SK-N-MC (cell line): ENCODE results near the gene NUB1.

ENCODE experiments used
- DNase-seq: peaks from one replicate; pipeline ENCODE4 v3.0.0-alpha.2; 2011; ENCODE audit warnings: low read depth, low spot score
- H3K27ac ChIP-seq: fragments of 200-600 bp; sonication (generic); 2 replicates; pipeline ENCODE4 v1.5.1; 2016; ENCODE audit warnings: mixed run types
- H3K36me3 ChIP-seq: fragments of 200-600 bp; sonication (generic); 2 replicates; pipeline ENCODE4 v1.6.1; 2017; ENCODE audit warnings: antibody characterized with exemption, low read length, mixed read lengths; ENCODE audit not compliant: insufficient read depth
- H3K4me3 ChIP-seq: fragments of 200-600 bp; sonication (generic); 2 replicates; pipeline ENCODE4 v1.5.1; 2016
- H3K9ac ChIP-seq: fragments of 200-600 bp; sonication (generic); 2 replicates; pipeline ENCODE4 v1.8.0; 2017; ENCODE audit warnings: mixed run types, mixed read lengths; ENCODE audit not compliant: insufficient read length
- H3K9me3 ChIP-seq: fragments of 200-600 bp; sonication (generic); 2 replicates; pipeline ENCODE4 v1.6.1; 2017; ENCODE audit warnings: low read depth, mild to moderate bottlenecking, antibody characterized with exemption, low read length, moderate library complexity, mixed read lengths
- EZH2 ChIP-seq: fragments of 200-600 bp; sonication (generic); IDR thresholded peaks from one replicate; pipeline ENCODE4 v1.6.1; 2017; ENCODE audit warnings: antibody characterized with exemption
- FOXP2 ChIP-seq: optimal IDR thresholded peaks from 2 replicates; pipeline ENCODE3; 2011; ENCODE audit warnings: mild to moderate bottlenecking, moderate library complexity; ENCODE audit not compliant: insufficient read depth; ENCODE audit errors: extremely low read length, control extremely low read depth
- POLR2AphosphoS5 ChIP-seq: IDR thresholded peaks from 2 replicates; pipeline ENCODE4 v1.6.1; 2012; ENCODE audit warnings: mild to moderate bottlenecking, low read depth, low read length, borderline replicate concordance

Gene NUB1

DNA sequence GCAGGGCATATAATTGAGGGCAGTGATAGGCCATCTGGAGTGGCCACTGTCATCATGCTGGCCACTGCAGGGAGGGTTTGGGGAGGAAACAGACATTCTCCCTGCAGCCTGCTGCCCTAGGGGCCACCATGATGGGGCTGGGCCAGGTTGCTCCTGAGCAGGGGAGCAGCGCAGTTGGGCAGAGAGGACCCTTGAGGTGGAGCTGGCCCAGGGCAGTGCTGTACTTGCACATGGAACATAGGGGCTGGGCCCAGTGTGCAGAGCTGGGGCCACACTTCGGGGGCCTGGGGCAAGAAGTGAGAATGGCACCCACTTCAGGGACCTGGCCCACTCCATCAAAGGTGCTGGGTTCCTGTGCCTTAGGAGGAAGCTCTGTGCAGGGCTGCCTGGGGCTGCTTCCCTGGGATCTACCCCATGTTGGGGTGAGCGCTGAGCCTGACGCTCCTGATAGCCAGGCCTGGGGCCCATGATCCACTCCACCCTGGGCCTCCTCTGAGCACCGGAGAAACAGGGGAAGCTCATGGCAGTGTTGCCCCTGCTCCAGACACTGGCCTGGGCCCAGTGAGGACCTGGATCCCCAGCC is 21.3 kb upstream of the NUB1 start:
- no peak overlapping the region for H3K4me3 ChIP-seq
- DNase-seq, result no peak
- no peaks in the 10 kb centered on the region for H3K9me3 ChIP-seq

GRCh38 chr7:151321341-151321740 is 20.3 kb upstream of the NUB1 start:
- TF ChIP-seq POLR2AphosphoS5, result no peak
- TF ChIP-seq FOXP2, result no peak
- TF ChIP-seq EZH2, result no peak
- no peak for DNase-seq
- Histone ChIP-seq H3K4me3 (no peak overlapping the region), H3K27ac (no peak overlapping the region), H3K9ac (no peak overlapping the region), H3K9me3 (no peaks in the 10 kb centered on the region), H3K36me3 (no peaks in the 10 kb centered on the region)

More for the DNA sequence above, 21.3 kb upstream of the NUB1 start:
- Histone ChIP-seq H3K27ac (no peak overlapping the region), H3K9ac (no peak overlapping the region), H3K36me3 (no peaks in the 10 kb centered on the region)
- TF ChIP-seq POLR2AphosphoS5, result no peak
- TF ChIP-seq FOXP2, result no peak

DNA sequence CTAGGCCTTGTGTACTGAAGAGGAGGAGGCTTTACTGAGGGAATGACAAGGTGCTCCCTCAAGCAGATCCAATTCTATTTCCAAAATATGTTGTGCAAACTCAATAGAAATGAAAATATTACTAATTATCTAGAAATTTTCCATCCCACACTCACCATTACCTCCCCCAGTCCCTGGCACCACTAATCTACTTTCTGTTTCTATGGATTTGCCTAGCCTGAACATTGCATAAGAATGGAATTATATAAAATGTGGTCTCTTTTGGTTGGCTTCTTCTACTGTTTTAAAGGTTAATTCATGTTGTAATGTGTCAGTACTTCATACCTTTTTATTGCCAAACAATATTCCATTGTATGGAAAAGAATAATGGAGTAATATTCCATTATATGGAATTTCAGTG is 18.7 kb upstream of the NUB1 start:
- TF ChIP-seq EZH2 (no peak), POLR2AphosphoS5 (no peak), FOXP2 (no peak)
- Histone ChIP-seq H3K9me3 (no peaks in the 10 kb centered on the region), H3K9ac (no peak overlapping the region), H3K4me3 (no peak overlapping the region), H3K36me3 (no peaks in the 10 kb centered on the region), H3K27ac (no peak overlapping the region)
- DNase-seq, result no peak

DNA sequence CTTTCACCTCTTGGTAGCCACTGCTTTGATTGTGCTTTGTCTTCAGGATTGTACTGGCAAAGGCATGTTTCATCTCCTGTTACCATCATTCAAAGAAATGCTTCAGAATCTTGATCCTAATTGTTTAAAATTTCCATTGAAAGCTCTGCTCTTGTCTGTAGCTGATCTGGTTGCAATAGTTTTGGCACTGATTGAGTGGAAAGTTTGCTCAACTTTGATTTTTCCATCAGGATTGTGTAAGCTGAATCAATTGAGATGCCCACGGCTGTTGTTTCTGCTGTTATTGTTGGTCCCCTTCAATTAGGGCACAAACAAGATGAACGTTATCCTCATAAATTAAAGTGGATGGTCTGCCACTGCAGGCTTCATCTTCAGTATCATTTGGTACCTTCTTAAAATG is 14.6 kb upstream of the NUB1 start:
- Histone ChIP-seq H3K4me3 (no peak overlapping the region), H3K36me3 (no peaks in the 10 kb centered on the region), H3K27ac (no peak overlapping the region), H3K9ac (no peak overlapping the region), H3K9me3 (no peaks in the 10 kb centered on the region)
- no peak for TF ChIP-seq FOXP2
- no peak for TF ChIP-seq POLR2AphosphoS5
- TF ChIP-seq EZH2, result no peak
- DNase-seq, result no peak

DNA sequence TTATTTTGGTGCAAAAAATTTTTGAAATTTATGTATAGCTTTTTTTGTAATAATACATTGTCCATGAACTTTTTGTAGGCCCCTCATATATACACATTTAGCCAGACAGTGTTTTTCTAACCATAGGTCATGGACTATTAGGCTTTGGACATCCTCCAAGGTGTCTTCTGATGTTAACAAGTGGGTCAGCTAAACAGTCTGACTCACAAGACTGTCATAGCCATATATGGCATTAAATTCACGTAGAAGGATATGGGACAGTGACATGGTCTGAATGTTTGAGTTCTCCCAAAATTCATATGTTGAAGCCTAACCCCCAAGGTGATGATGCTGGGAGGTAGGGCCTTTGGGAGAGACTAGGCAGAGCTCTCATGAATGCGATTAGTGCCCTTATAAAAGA is 14.0 kb upstream of the NUB1 start:
- TF ChIP-seq POLR2AphosphoS5 (no peak), EZH2 (no peak), FOXP2 (no peak)
- no peaks in the 10 kb centered on the region for H3K9me3 ChIP-seq
- H3K27ac ChIP-seq, result no peak overlapping the region
- no peak overlapping the region for H3K4me3 ChIP-seq
- no peaks in the 10 kb centered on the region for H3K36me3 ChIP-seq
- no peak for DNase-seq
- no peak overlapping the region for H3K9ac ChIP-seq

GRCh38 chr7:151330181-151330580 is 11.4 kb upstream of the NUB1 start:
- no peak overlapping the region for H3K9ac ChIP-seq
- H3K9me3 ChIP-seq, result no peaks in the 10 kb centered on the region
- H3K36me3 ChIP-seq, result no peaks in the 10 kb centered on the region
- DNase-seq, result no peak
- no peak overlapping the region for H3K4me3 ChIP-seq
- no peak overlapping the region for H3K27ac ChIP-seq
- TF ChIP-seq EZH2 (no peak), POLR2AphosphoS5 (no peak), FOXP2 (no peak)

DNA sequence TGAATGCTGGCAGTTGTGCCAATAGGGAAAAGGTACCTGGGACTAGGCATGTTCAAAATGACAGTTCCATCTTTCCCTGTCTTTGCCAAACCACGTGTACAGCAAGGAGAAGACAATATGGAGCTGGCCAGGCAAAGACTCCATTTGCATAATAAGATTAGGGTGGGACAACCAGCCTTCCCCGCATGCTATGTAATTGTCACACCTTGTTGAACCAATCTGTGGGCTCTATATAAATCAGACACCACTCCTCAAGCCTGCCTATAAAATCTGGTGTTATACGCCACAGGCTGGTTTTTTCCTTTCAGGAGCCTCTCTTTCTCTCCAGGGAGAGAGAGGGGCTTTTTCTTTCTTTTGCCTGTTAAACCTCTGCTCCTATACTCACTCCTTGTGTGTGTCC is 11.0 kb upstream of the NUB1 start:
- DNase-seq, result no peak
- TF ChIP-seq EZH2 (no peak), FOXP2 (no peak)
- no peaks in the 10 kb centered on the region for H3K36me3 ChIP-seq
- no peak overlapping the region for H3K9ac ChIP-seq
- H3K9me3 ChIP-seq, result no peaks in the 10 kb centered on the region
- no peak overlapping the region for H3K27ac ChIP-seq
- no peak overlapping the region for H3K4me3 ChIP-seq

DNA sequence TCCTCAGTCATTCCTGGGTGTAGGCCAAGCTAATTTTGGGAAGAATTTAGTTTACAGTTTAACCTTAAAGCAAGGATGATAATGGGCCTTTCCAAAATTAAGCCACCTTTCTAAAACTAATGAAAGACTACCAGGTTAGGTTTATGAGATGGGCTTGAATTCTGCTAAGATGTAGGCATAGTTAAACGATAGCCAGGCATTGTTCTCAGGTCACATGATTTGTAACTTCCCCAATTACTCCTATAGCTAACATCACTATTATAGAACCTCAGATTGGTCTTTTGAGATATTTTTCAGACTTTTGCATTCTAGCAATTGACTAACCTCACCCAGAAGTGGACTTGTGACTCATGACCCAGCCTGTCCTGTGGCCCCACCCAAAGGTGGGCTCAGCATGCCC is 7.0 kb upstream of the NUB1 start:
- Histone ChIP-seq H3K4me3 (no peak overlapping the region), H3K27ac (no peak overlapping the region), H3K9me3 (no peaks in the 10 kb centered on the region), H3K36me3 (no peaks in the 10 kb centered on the region), H3K9ac (no peak overlapping the region)
- TF ChIP-seq EZH2 (no peak), FOXP2 (no peak), POLR2AphosphoS5 (no peak)
- DNase-seq, result no peak

DNA sequence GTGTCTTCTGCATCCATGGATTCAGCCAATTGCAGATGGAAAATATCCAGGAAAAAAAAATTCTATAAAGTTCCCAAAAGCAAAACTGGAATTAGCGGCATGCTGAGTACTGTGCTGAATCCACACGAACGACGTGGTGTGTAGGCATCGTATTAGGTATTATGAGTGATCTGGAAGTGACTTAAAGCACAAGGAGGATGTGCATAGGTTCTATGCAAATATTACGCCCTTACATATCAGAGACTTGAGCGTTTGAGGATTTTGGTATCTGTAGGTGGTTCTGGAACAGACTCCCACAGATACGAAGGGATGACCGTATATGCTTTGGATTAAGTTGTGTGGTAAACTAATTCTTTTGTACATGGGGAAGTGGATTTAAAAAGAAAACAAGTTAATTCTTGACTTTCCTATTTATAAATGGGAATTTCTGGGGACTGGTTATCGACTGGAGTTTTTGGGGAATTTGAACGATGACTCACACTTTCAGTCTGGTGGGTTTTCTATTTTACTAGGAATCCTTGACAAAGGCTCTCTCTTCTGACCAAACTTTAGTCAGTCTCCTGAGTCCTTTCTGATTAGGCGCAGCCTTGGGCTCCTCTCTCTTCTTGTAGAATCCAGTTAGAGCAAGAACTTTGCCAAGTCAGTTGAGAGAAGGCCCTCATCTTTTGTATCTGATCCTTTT is 5.4 kb upstream of the NUB1 start:
- DNase-seq, result no peak
- no peaks in the 10 kb centered on the region for H3K36me3 ChIP-seq

More for the DNA sequence above, 5.4 kb upstream of the NUB1 start:
- TF ChIP-seq POLR2AphosphoS5 (no peak), EZH2 (no peak), FOXP2 (no peak)
- H3K27ac ChIP-seq, result no peak overlapping the region
- no peak overlapping the region for H3K9ac ChIP-seq
- H3K4me3 ChIP-seq, result no peak overlapping the region
- H3K9me3 ChIP-seq, result no peaks in the 10 kb centered on the region
